Ectodermal cell (in vitro differentiated cells): Measurements from ENCODE around the gene ITPK1.

Experiments used
- H3K27ac ChIP-seq: 2 replicates; pipeline ENCODE4 v1.7.0; 2013; ENCODE audit warnings: mild to moderate bottlenecking, low read depth, low read length; ENCODE audit not compliant: insufficient read depth, poor library complexity, severe bottlenecking
- H3K27me3 ChIP-seq: 2 replicates; pipeline ENCODE4 v1.7.0; 2013; ENCODE audit warnings: mild to moderate bottlenecking, low read length; ENCODE audit not compliant: insufficient read depth, control insufficient read depth, poor library complexity, severe bottlenecking
- H3K36me3 ChIP-seq: one replicate; pipeline ENCODE4 v1.7.0; 2013; ENCODE audit warnings: low read length; ENCODE audit not compliant: control insufficient read depth, insufficient read depth
- H3K4me1 ChIP-seq: one replicate; pipeline ENCODE4 v1.7.0; 2013; ENCODE audit warnings: low read length; ENCODE audit not compliant: control insufficient read depth, insufficient read depth
- H3K4me3 ChIP-seq: 2 replicates; pipeline ENCODE4 v1.7.0; 2013; ENCODE audit warnings: low read depth, low read length, control low read depth; ENCODE audit not compliant: insufficient read depth
- H3K9me3 ChIP-seq: 2 replicates; pipeline ENCODE4 v1.7.0; 2013; ENCODE audit warnings: mild to moderate bottlenecking, low read length, moderate library complexity; ENCODE audit not compliant: control insufficient read depth
- WGBS, 2 experiments: methylation state at CpG; one replicate each; pipeline ENCODE4 v1.1.7; 2013; ENCODE audit warnings: missing lambda C conversion rate in 2 of 2; 5-methylcytosine and 5-hydroxymethylcytosine counted together

ITPK1 gene

GRCh38 chr14:93029911-93030508 lies 85.7 kb downstream of the ITPK1 start:
- Histone ChIP-seq H3K27ac (no peak overlapping the region), H3K27me3 (no peaks in the 10 kb centered on the region), H3K4me3 (no peak overlapping the region), H3K9me3 (no peaks in the 10 kb centered on the region), H3K4me1 (peaks cover 4% of the 10 kb centered on the region), H3K36me3 (no peaks in the 10 kb centered on the region)
- WGBS, 2 experiments = 83 to 85% methylated on average over 8 of the region's 8 CpGs

GRCh38 chr14:93029417-93029816 lies 86.3 kb downstream of the ITPK1 start:
- no peaks in the 10 kb centered on the region for H3K27me3 ChIP-seq
- WGBS, 2 experiments = 91 to 93% methylated on average over 5 of the region's 5 CpGs

GRCh38 chr14:93028724-93029076 lies 87.0 kb downstream of the ITPK1 start:
- 92% methylated on average over 9 of the region's 9 CpGs for WGBS, 2 experiments
- no peaks in the 10 kb centered on the region for H3K27me3 ChIP-seq
- no peak overlapping the region for H3K27ac ChIP-seq
- H3K9me3 ChIP-seq = no peaks in the 10 kb centered on the region
- no peak overlapping the region for H3K4me3 ChIP-seq
- no peaks in the 10 kb centered on the region for H3K36me3 ChIP-seq
- peaks cover 13% of the 10 kb centered on the region for H3K4me1 ChIP-seq

More at GRCh38 chr14:93029417-93029816, 86.3 kb downstream of the ITPK1 start:
- Histone ChIP-seq H3K4me1 (peaks cover 6% of the 10 kb centered on the region), H3K36me3 (no peaks in the 10 kb centered on the region), H3K4me3 (no peak overlapping the region), H3K27ac (no peak overlapping the region), H3K9me3 (no peaks in the 10 kb centered on the region)

GRCh38 chr14:93027810-93028723 lies 87.7 kb downstream of the ITPK1 start:
- H3K36me3 ChIP-seq = no peaks in the 10 kb centered on the region
- no peak overlapping the region for H3K27ac ChIP-seq
- no peaks in the 10 kb centered on the region for H3K9me3 ChIP-seq
- 94 to 95% methylated on average over 19 of the region's 19 CpGs for WGBS, 2 experiments
- H3K4me3 ChIP-seq = no peak overlapping the region
- peaks cover 15% of the 10 kb centered on the region for H3K4me1 ChIP-seq
- H3K27me3 ChIP-seq = no peaks in the 10 kb centered on the region

GRCh38 chr14:93026339-93026738 lies 89.4 kb downstream of the ITPK1 start:
- WGBS, 2 experiments = 92 to 93% methylated on average over 7 of the region's 7 CpGs
- Histone ChIP-seq H3K4me1 (peaks cover 15% of the 10 kb centered on the region), H3K27ac (no peak overlapping the region), H3K4me3 (no peak overlapping the region), H3K27me3 (no peaks in the 10 kb centered on the region), H3K9me3 (no peaks in the 10 kb centered on the region), H3K36me3 (no peaks in the 10 kb centered on the region)

DNA sequence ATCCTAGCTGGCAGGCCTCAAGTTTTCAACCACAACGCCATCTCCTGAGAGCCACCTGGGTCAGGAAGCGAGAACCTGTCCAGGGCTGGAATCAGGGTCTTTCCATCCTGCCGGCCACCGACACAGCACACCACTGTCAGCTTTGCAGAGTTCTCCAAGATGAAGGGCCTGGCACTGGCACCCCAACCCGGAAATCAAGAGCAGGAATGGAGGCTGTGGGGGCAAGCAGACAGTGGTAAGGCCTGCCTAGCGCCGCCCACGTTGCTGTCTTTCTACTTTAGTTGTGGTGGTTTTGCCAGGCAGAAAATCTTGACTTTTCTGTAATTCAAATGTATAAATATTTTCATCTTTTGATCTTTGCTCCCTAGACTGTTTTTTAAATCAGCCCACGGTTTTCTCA lies 90.7 kb downstream of the ITPK1 start:
- 91 to 94% methylated on average over 8 to 9 of the region's 9 CpGs for WGBS, 2 experiments
- H3K27ac ChIP-seq = no peak overlapping the region

DNA sequence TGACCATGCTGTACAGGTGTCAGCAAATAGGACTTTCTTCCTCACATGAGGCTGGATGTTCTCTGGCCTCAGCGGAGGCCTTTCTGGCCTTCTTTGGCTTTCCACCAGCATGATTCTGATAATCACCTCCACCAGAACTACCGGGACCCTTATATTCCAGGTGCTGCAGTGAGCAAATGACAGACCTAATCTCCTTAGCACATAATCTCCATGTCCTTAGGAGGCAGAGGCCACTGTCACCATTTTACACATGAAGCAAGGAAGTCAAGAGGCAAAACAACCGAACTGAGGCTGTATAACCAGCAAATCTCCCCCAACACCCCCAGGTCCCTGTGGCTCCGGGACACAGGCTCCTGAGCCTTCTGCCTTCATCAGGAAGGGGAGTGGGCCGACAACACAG lies 91.2 kb downstream of the ITPK1 start:
- H3K4me1 ChIP-seq = peaks cover 18% of the 10 kb centered on the region
- H3K27ac ChIP-seq = no peak overlapping the region
- H3K9me3 ChIP-seq = no peaks in the 10 kb centered on the region
- WGBS, 2 experiments = 93 to 96% methylated on average over 5 of the region's 5 CpGs
- H3K27me3 ChIP-seq = no peaks in the 10 kb centered on the region
- H3K36me3 ChIP-seq = no peaks in the 10 kb centered on the region
- H3K4me3 ChIP-seq = no peak overlapping the region

More for the DNA sequence above, 90.7 kb downstream of the ITPK1 start:
- Histone ChIP-seq H3K4me1 (peaks cover 16% of the 10 kb centered on the region), H3K36me3 (no peaks in the 10 kb centered on the region), H3K9me3 (no peaks in the 10 kb centered on the region), H3K27me3 (no peaks in the 10 kb centered on the region), H3K4me3 (no peak overlapping the region)

- 79 to 82% methylated on average over 12 of the region's 12 CpGs for WGBS, 2 experiments
- H3K4me1 ChIP-seq = peaks cover 21% of the 10 kb centered on the region
- no peaks in the 10 kb centered on the region for H3K9me3 ChIP-seq
- H3K4me3 ChIP-seq = no peak overlapping the region
- no peak overlapping the region for H3K27ac ChIP-seq
- H3K36me3 ChIP-seq = no peaks in the 10 kb centered on the region
- no peaks in the 10 kb centered on the region for H3K27me3 ChIP-seq
Observed at GRCh38 chr14:93023802-93024434, 91.8 kb downstream of the ITPK1 start.

DNA sequence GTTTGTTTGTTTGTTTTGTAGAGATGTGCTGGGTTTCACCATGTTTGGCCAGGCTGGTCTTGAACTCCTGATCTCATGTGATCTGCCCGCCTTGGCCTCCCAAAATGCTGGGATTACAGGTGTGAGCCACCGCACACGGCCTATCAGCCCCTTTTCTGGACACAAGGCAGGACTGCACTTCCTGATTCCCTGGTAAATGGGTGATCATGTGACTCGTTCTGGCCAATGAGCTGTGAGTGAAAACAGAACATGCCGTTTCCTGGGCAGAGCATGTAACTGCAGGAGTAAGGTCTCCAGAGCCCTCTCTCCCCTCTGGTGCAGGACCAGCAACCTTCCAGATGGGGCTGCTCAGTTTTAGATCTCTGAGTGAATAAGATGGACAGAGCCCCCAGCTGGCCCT lies 92.7 kb downstream of the ITPK1 start:
- Histone ChIP-seq H3K36me3 (no peaks in the 10 kb centered on the region), H3K9me3 (no peaks in the 10 kb centered on the region), H3K27me3 (no peaks in the 10 kb centered on the region), H3K4me1 (peaks cover 27% of the 10 kb centered on the region), H3K4me3 (no peak overlapping the region), H3K27ac (no peak overlapping the region)
- WGBS, 2 experiments = 91 to 92% methylated on average over 5 of the region's 5 CpGs

GRCh38 chr14:93019970-93020369 lies 95.8 kb downstream of the ITPK1 start:
- 34 to 36% methylated on average over 8 of the region's 8 CpGs for WGBS, 2 experiments
- Histone ChIP-seq H3K36me3 (no peaks in the 10 kb centered on the region), H3K4me3 (no peak overlapping the region), H3K4me1 (peaks cover 30% of the 10 kb centered on the region), H3K27me3 (no peaks in the 10 kb centered on the region), H3K9me3 (no peaks in the 10 kb centered on the region), H3K27ac (no peak overlapping the region)
